GM12878 (cell line): ENCODE data around the gene MAPKAPK2.

Experiments
- CHD2 ChIP-seq: IDR thresholded peaks from 2 replicates; pipeline ENCODE4 v1.6.1; 2011; ENCODE audit warnings: low read depth, low read length, improper control_type of control experiment, borderline replicate concordance
- CTCF ChIP-seq, 3 experiments: IDR thresholded peaks in 2 of 3; conservative IDR thresholded peaks in 1 of 3; 2 replicates each; pipeline ENCODE4 v1.5.1; 2011; ENCODE audit warnings: low read depth in 3 of 3, low read length in 3 of 3, mild to moderate bottlenecking in 3 of 3, control low read depth in 2 of 3, moderate library complexity in 2 of 3, inconsistent platforms in 1 of 3, mixed read lengths in 1 of 3; ENCODE audit not compliant: control insufficient read depth in 2 of 3, insufficient read depth in 1 of 3; ENCODE audit errors: extremely low read depth in 1 of 3
- EP300 ChIP-seq, 2 experiments: fragments of 150-350 bp in 1 of 2; IDR thresholded peaks; 2 replicates each; pipeline ENCODE4 v1.6.1; 2011 to 2012; ENCODE audit warnings: low read depth in 2 of 2, low read length in 2 of 2, borderline replicate concordance in 1 of 2, improper control_type of control experiment in 1 of 2, inconsistent platforms in 1 of 2; ENCODE audit not compliant: control insufficient read depth in 1 of 2
- GABPA ChIP-seq: IDR thresholded peaks from 2 replicates; pipeline ENCODE4 v1.6.1; 2014; ENCODE audit warnings: antibody characterized with exemption, low read depth, mild to moderate bottlenecking, inconsistent platforms
- GATAD2B ChIP-seq: fragments of 450-650 bp; conservative IDR thresholded peaks from 2 replicates; pipeline ENCODE4 v1.6.1; 2017; ENCODE audit warnings: low read depth, mild to moderate bottlenecking, moderate library complexity
- JUND ChIP-seq: IDR thresholded peaks from 2 replicates; pipeline ENCODE4 v1.6.1; 2012; ENCODE audit warnings: low read depth, mild to moderate bottlenecking, low read length, improper control_type of control experiment, moderate library complexity
- NR2C1 ChIP-seq: fragments of 450-650 bp; IDR thresholded peaks from 2 replicates; pipeline ENCODE4 v1.6.1; 2017; ENCODE audit warnings: antibody characterized with exemption, mild to moderate bottlenecking, moderate library complexity
- PBX3 ChIP-seq: IDR thresholded peaks from 2 replicates; pipeline ENCODE4 v1.6.1; 2011; ENCODE audit warnings: mild to moderate bottlenecking, low read depth, low read length, moderate library complexity; ENCODE audit not compliant: insufficient replicate concordance
- POLR2A ChIP-seq: IDR thresholded peaks from 2 replicates; pipeline ENCODE4 v1.6.1; 2011; ENCODE audit warnings: low read depth, mild to moderate bottlenecking, low read length
- POLR2AphosphoS2 ChIP-seq: IDR thresholded peaks from 2 replicates; pipeline ENCODE4 v1.6.1; 2011; ENCODE audit warnings: low read depth, mild to moderate bottlenecking, low read length, improper control_type of control experiment, moderate library complexity
- RFX5 ChIP-seq: IDR thresholded peaks from 2 replicates; pipeline ENCODE4 v1.6.1; 2011; ENCODE audit warnings: low read depth, low read length, improper control_type of control experiment
- STAT1 ChIP-seq: fragments of 450-650 bp; conservative IDR thresholded peaks from 2 replicates; pipeline ENCODE4 v1.6.1; 2014; ENCODE audit warnings: antibody characterized with exemption, mild to moderate bottlenecking

GRCh38 chr1:206657751-206658150, 27.0 kb upstream of the MAPKAPK2 start:
- no peak for TF ChIP-seq CTCF (IDR thresholded peaks at IDR 0.05 in 2 of 3, conservative IDR thresholded peaks at IDR 0.05 in 1 of 3; ENCODE audit: control insufficient read depth in 2 of 3, extremely low read depth in 1 of 3, insufficient read depth in 1 of 3, low read depth in 3 of 3, low read length in 3 of 3)
- no peak for TF ChIP-seq JUND
- TF ChIP-seq PBX3 = no peak
- TF ChIP-seq CHD2 = no peak
- TF ChIP-seq RFX5 = no peak
- no peak for TF ChIP-seq POLR2A
- TF ChIP-seq STAT1 = no peak
- TF ChIP-seq EP300 (IDR thresholded peaks at IDR 0.05; ENCODE audit: borderline replicate concordance in 1 of 2, control insufficient read depth in 1 of 2, low read depth in 2 of 2, low read length in 2 of 2) = no peak
- no peak for TF ChIP-seq POLR2AphosphoS2
- no peak for TF ChIP-seq NR2C1
- no peak for TF ChIP-seq GABPA
- TF ChIP-seq GATAD2B = no peak
